Neural cell (in vitro differentiated cells): ENCODE measurements around the gene CNFN. TPM values are rescaled to one million over a fixed set of nuclear protein-coding genes. Genes with fewer than 3 reads are reported as not detected.

Source experiments
- H2AFZ ChIP-seq: fragments of 200-600, 300-800 bp; sonication (generic), shearing (Covaris generic); 2 replicates; pipeline ENCODE4 v1.6.0; 2014; ENCODE audit warnings: low read depth, mild to moderate bottlenecking, antibody characterized with exemption, low read length, moderate library complexity
- H3F3A ChIP-seq: fragments of 200-600 bp; shearing (Covaris generic); 2 replicates; pipeline ENCODE4 v1.6.1; 2016; ENCODE audit warnings: mild to moderate bottlenecking, moderate library complexity, mixed read lengths, antibody characterized with exemption, low read length; ENCODE audit not compliant: insufficient read depth, poor library complexity, severe bottlenecking
- H3K27ac ChIP-seq: fragments of 200-600, 300-800 bp; sonication (generic), shearing (Covaris generic); 2 replicates; pipeline ENCODE4 v1.5.1; 2014; ENCODE audit warnings: mild to moderate bottlenecking, low read length, moderate library complexity
- H3K27me3 ChIP-seq: fragments of 300-800, 200-600 bp; sonication (generic), shearing (Covaris generic); 2 replicates; pipeline ENCODE4 v1.6.0; 2014; ENCODE audit warnings: mild to moderate bottlenecking, low read depth, low read length, moderate library complexity; ENCODE audit not compliant: insufficient read depth
- H3K36me3 ChIP-seq: fragments of 300-800, 200-600 bp; sonication (generic), shearing (Covaris generic); 2 replicates; pipeline ENCODE4 v1.5.1; 2014; ENCODE audit warnings: mild to moderate bottlenecking, antibody characterized with exemption, low read length, moderate library complexity; ENCODE audit not compliant: insufficient read depth
- H3K4me2 ChIP-seq: fragments of 300-800, 200-600 bp; sonication (generic), shearing (Covaris generic); 2 replicates; pipeline ENCODE4 v1.6.0; 2014; ENCODE audit warnings: mild to moderate bottlenecking, low read length
- H3K4me3 ChIP-seq: fragments of 300-800, 200-600 bp; sonication (generic), shearing (Covaris generic); 2 replicates; pipeline ENCODE4 v1.5.1; 2014; ENCODE audit warnings: mild to moderate bottlenecking, low read length, moderate library complexity
- H3K79me2 ChIP-seq: fragments of 200-600 bp; shearing (Covaris generic); replicated peaks from 2 replicates; pipeline ENCODE4 v1.6.0; 2014; ENCODE audit warnings: mild to moderate bottlenecking, low read length, moderate library complexity; ENCODE audit not compliant: insufficient read depth
- H3K9ac ChIP-seq: fragments of 300-800, 200-600 bp; sonication (generic), shearing (Covaris generic); 2 replicates; pipeline ENCODE4 v1.6.1; 2016; ENCODE audit warnings: mild to moderate bottlenecking, low read length, mixed read lengths
- H3K9me2 ChIP-seq: fragments of 200-600 bp; shearing (Covaris generic); 2 replicates; pipeline ENCODE4 v1.6.1; 2016; ENCODE audit warnings: mild to moderate bottlenecking, low read length, mixed read lengths; ENCODE audit not compliant: insufficient read depth
- H3K9me3 ChIP-seq: fragments of 200-600, 300-800 bp; sonication (generic), shearing (Covaris generic); 2 replicates; pipeline ENCODE4 v1.6.1; 2016; ENCODE audit warnings: mild to moderate bottlenecking, mixed run types, low read length, moderate library complexity, mixed read lengths
- H4K20me1 ChIP-seq: fragments of 200-600 bp; shearing (Covaris generic); 2 replicates; pipeline ENCODE4 v1.6.1; 2016; ENCODE audit warnings: mild to moderate bottlenecking, mixed run types; ENCODE audit not compliant: insufficient read depth
- CTCF ChIP-seq: fragments of 450-650 bp; IDR thresholded peaks from 2 replicates; pipeline ENCODE4 v1.5.1; 2014; ENCODE audit warnings: antibody characterized with exemption, mild to moderate bottlenecking, moderate library complexity; ENCODE audit not compliant: poor library complexity, severe bottlenecking
- EP300 ChIP-seq: fragments of 450-650 bp; conservative IDR thresholded peaks from 2 replicates; pipeline ENCODE4 v1.6.1; 2014; ENCODE audit warnings: antibody characterized with exemption, mild to moderate bottlenecking, moderate library complexity; ENCODE audit not compliant: poor library complexity, severe bottlenecking
- EZH2 ChIP-seq: fragments of 200-600, 300-800 bp; shearing (Covaris generic), sonication (generic); IDR thresholded peaks from 2 replicates; pipeline ENCODE4 v1.6.1; 2014; ENCODE audit warnings: antibody characterized with exemption, low read length, borderline replicate concordance, mild to moderate bottlenecking; ENCODE audit not compliant: insufficient read depth, poor library complexity, severe bottlenecking
- MXI1 ChIP-seq: fragments of 450-650 bp; conservative IDR thresholded peaks from 2 replicates; pipeline ENCODE4 v1.6.1; 2014; ENCODE audit warnings: antibody characterized with exemption, mild to moderate bottlenecking; ENCODE audit not compliant: poor library complexity, severe bottlenecking
- POLR2AphosphoS5 ChIP-seq: IDR thresholded peaks from 2 replicates; pipeline ENCODE4 v1.6.1; 2012
- RAD21 ChIP-seq: fragments of 450-650 bp; conservative IDR thresholded peaks from 2 replicates; pipeline ENCODE4 v1.6.1; 2014; ENCODE audit warnings: antibody characterized with exemption, mild to moderate bottlenecking, moderate library complexity
- REST ChIP-seq: IDR thresholded peaks from 2 replicates; pipeline ENCODE4 v1.6.1; 2012; ENCODE audit warnings: borderline replicate concordance
- SMC3 ChIP-seq: fragments of 450-650 bp; conservative IDR thresholded peaks from 2 replicates; pipeline ENCODE4 v1.6.1; 2014; ENCODE audit warnings: antibody characterized with exemption, mild to moderate bottlenecking, moderate library complexity; ENCODE audit not compliant: poor library complexity
- TAF1 ChIP-seq: IDR thresholded peaks from 2 replicates; pipeline ENCODE4 v1.6.1; 2012; ENCODE audit warnings: low read depth
- polyA plus RNA-seq: library from polyadenylated mRNA; depleted of rRNA; stranded (reverse); fragments of >200 nt; gene quantifications from 2 replicates; pipeline ENCODE4 v1.2.3, GENCODE V29; 2014

The CNFN gene
- polyA plus RNA-seq, 1 donor from 2014 or later: not detected

- Histone ChIP-seq H3K27ac (no peak overlapping the region), H3K9me3 (no peaks in the 10 kb centered on the region)
Observed at GRCh38 chr19:42426643-42427042, 36.5 kb upstream of the CNFN start.

GRCh38 chr19:42424712-42425131 is 34.6 kb upstream of the CNFN start:
- Histone ChIP-seq H3F3A (no peaks in the 10 kb centered on the region), H3K4me3 (no peak overlapping the region), H3K36me3 (no peaks in the 10 kb centered on the region), H3K79me2 (no peaks in the 10 kb centered on the region), H3K9me2 (no peaks in the 10 kb centered on the region), H3K27me3 (no peaks in the 10 kb centered on the region), H2AFZ (no peak overlapping the region), H4K20me1 (no peaks in the 10 kb centered on the region), H3K4me2 (no peak overlapping the region), H3K9ac (no peak overlapping the region), H3K9me3 (no peaks in the 10 kb centered on the region), H3K27ac (no peak overlapping the region)
- no peak for TF ChIP-seq TAF1

More at GRCh38 chr19:42426643-42427042, 36.5 kb upstream of the CNFN start:
- no peaks in the 10 kb centered on the region for H3K36me3 ChIP-seq
- no peaks in the 10 kb centered on the region for H3F3A ChIP-seq
- TF ChIP-seq TAF1: no peak
- TF ChIP-seq CTCF: no peak
- TF ChIP-seq EZH2: no peak
- no peak for TF ChIP-seq REST
- no peak for TF ChIP-seq POLR2AphosphoS5
- TF ChIP-seq SMC3: no peak
- TF ChIP-seq EP300: no peak
- TF ChIP-seq RAD21: no peak
- no peak for TF ChIP-seq MXI1
- no peak overlapping the region for H3K4me2 ChIP-seq
- no peaks in the 10 kb centered on the region for H3K27me3 ChIP-seq
- H2AFZ ChIP-seq: no peak overlapping the region
- H3K4me3 ChIP-seq: no peak overlapping the region
- no peaks in the 10 kb centered on the region for H4K20me1 ChIP-seq
- H3K9me2 ChIP-seq: no peaks in the 10 kb centered on the region
- no peak overlapping the region for H3K9ac ChIP-seq
- no peaks in the 10 kb centered on the region for H3K79me2 ChIP-seq

GRCh38 chr19:42424345-42424707 is 34.2 kb upstream of the CNFN start:
- H3K9ac ChIP-seq: peak overlapping the region; percentile 82
- H3K4me3 ChIP-seq: peak overlapping the region; percentile 87
- H3K9me3 ChIP-seq: no peaks in the 10 kb centered on the region
- no peaks in the 10 kb centered on the region for H3K9me2 ChIP-seq
- no peak for TF ChIP-seq RAD21
- TF ChIP-seq EZH2: no peak
- TF ChIP-seq TAF1: no peak
- TF ChIP-seq CTCF: no peak
- no peak for TF ChIP-seq MXI1
- TF ChIP-seq POLR2AphosphoS5: no peak
- no peak for TF ChIP-seq REST
- no peak for TF ChIP-seq EP300
- TF ChIP-seq SMC3: no peak
- H3K27me3 ChIP-seq: no peaks in the 10 kb centered on the region
- peak overlapping the region; percentile 79 for H3K27ac ChIP-seq
- H3K79me2 ChIP-seq: no peaks in the 10 kb centered on the region
- no peaks in the 10 kb centered on the region for H3K36me3 ChIP-seq
- H2AFZ ChIP-seq: no peak overlapping the region
- no peak overlapping the region for H3K4me2 ChIP-seq
- H4K20me1 ChIP-seq: no peaks in the 10 kb centered on the region
- H3F3A ChIP-seq: no peaks in the 10 kb centered on the region
